ENCODE measurements around the gene ORAI2. TPM values are rescaled to one million over a fixed set of nuclear protein-coding genes. Genes with fewer than 3 reads are reported as not detected.

ORAI2 gene
- total and polyA plus RNA-seq, 2 of the 8 experiments (the other 6 are each of a cell fraction or from before 2014, with no cell fraction given), result 20.7 to 35.2 TPM

- H3K4ac ChIP-seq (replicated peaks; ENCODE audit: insufficient read length, low read depth, low read length), result peak overlapping the region; percentile 81
- H3K4me3 ChIP-seq (ENCODE audit: extremely low read depth in 1 of 4, insufficient read depth in 2 of 4, low read depth in 3 of 4, low read length in 4 of 4), result peak overlapping the region; percentile 82 to 99 (median 88)
- H4K5ac ChIP-seq (ENCODE audit: insufficient read length, low read depth, low read length), result peak overlapping the region; percentile 73
- no peak overlapping the region for H3K23ac ChIP-seq (ENCODE audit: insufficient read length)
- H3K4me2 ChIP-seq (ENCODE audit: insufficient read depth in 1 of 2, low read depth in 2 of 2, low read length in 2 of 2), result peak overlapping the region; percentile 88 to 98
- H3K79me1 ChIP-seq (ENCODE audit: low read depth, low read length), result peaks cover 9% of the 10 kb centered on the region
- H3K9ac ChIP-seq (replicated peaks in 1 of 4; ENCODE audit: extremely low read depth in 1 of 4, low read depth in 3 of 4, low read length in 3 of 4), result peak overlapping the region; percentile 68 to 86 (median 82)
- peak overlapping the region; percentile 12; the same call in 1 of the 2 replicates for H3K27ac ChIP-seq (ENCODE audit: low read depth, low read length)
- FAIRE-seq (no peak), DNase-seq (ENCODE audit: low read depth in 1 of 2, low spot score in 2 of 2) (no peak)
- H3K27me3 ChIP-seq (replicated peaks in 1 of 4; ENCODE audit: control insufficient read depth in 3 of 4, extremely low read depth in 1 of 4, insufficient read depth in 3 of 4, low read length in 3 of 4), result no peaks in the 10 kb centered on the region; a peak in 1 of 7 replicates
- H3K23me2 ChIP-seq (ENCODE audit: low read depth, low read length), result peaks cover 5% of the 10 kb centered on the region; the same call in 1 of the 2 replicates
- H2BK20ac ChIP-seq (ENCODE audit: low read length), result no peak overlapping the region
- H3K56ac ChIP-seq (replicated peaks; ENCODE audit: insufficient read length, low read depth, low read length), result peak overlapping the region; percentile 90
- no peak overlapping the region for H3K14ac ChIP-seq (ENCODE audit: insufficient read length)
- H2BK5ac ChIP-seq (ENCODE audit: low read depth, low read length), result peak overlapping the region; percentile 80; the same call in 1 of the 2 replicates
- peaks cover 0 to 10% (median 1%) of the 10 kb centered on the region in 4 experiments; a peak in 3 of 7 replicates for H3K4me1 ChIP-seq (replicated peaks in 1 of 4; ENCODE audit: control insufficient read depth in 3 of 4, insufficient read depth in 4 of 4, low read length in 3 of 4)
- H2BK15ac ChIP-seq (ENCODE audit: low read length), result no peak overlapping the region
- H2BK12ac ChIP-seq (ENCODE audit: low read depth, low read length), result no peak overlapping the region
- H4K91ac ChIP-seq (replicated peaks; ENCODE audit: insufficient read length, low read length), result peak overlapping the region; percentile 93
- ChIA-PET POLR2A (ENCODE audit: partially characterized antibody) (interaction anchor here (0.6 to 2.0 kb wide), 10 partner anchors 8 to 393 kb away, joined by 3 to 6 read pairs (median 4); no protein-coding TSS in a partner anchor), CTCF (ENCODE audit: partially characterized antibody) (interaction anchor here (0.6 to 1.7 kb wide), 9 partner anchors 14 to 1204 kb away, joined by 3 to 8 read pairs (median 4); no protein-coding TSS in a partner anchor)
- peak overlapping the region; percentile 90; the same call in 1 of the 2 replicates for H3K18ac ChIP-seq (ENCODE audit: extremely low read depth, low read length)
- peak overlapping the region; percentile 32; the same call in 1 of the 2 replicates for H2AK5ac ChIP-seq (ENCODE audit: low read depth, low read length)
- H4K8ac ChIP-seq (ENCODE audit: extremely low read depth, insufficient read depth, low read length), result peak overlapping the region; percentile 94
- H3K9me3 ChIP-seq (ENCODE audit: insufficient read depth in 2 of 2, low read depth in 1 of 2, low read length in 1 of 2), result no peaks in the 10 kb centered on the region
- no peak overlapping the region for H2BK120ac ChIP-seq (replicated peaks; ENCODE audit: low read depth, low read length)
- peaks cover 0 to 11% of the 10 kb centered on the region in 2 experiments; a peak in 2 of 4 replicates for H3K79me2 ChIP-seq (ENCODE audit: control insufficient read depth in 1 of 2, insufficient read depth in 2 of 2, low read length in 2 of 2)
- H3K36me3 ChIP-seq (ENCODE audit: control insufficient read depth in 2 of 4, insufficient read depth in 4 of 4, low read length in 3 of 4), result peaks cover 0 to 6% (median 4%) of the 10 kb centered on the region in 4 experiments; a peak in 4 of 8 replicates
- H4K20me1 ChIP-seq (replicated peaks in 1 of 2; ENCODE audit: control insufficient read depth in 1 of 2, insufficient read depth in 2 of 2, low read length in 2 of 2), result peaks cover 0 to 8% of the 10 kb centered on the region in 2 experiments
- 23% methylated on average over 24 of the region's 24 CpGs; no CpG with 5 or more reads in 1 of the 2 experiments for WGBS, 2 experiments (ENCODE audit: extremely low coverage in 1 of 2, insufficient coverage in 1 of 2, insufficient read length in 1 of 2, insufficient replicate concordance in 2 of 2, low coverage in 1 of 2, low lambda C conversion rate in 2 of 2, missing lambda C conversion rate in 1 of 2)
- peak overlapping the region; percentile 64 for H2AFZ ChIP-seq (ENCODE audit: low read length)
- TF ChIP-seq JUN (IDR thresholded peaks at IDR 0.05; ENCODE audit: low read depth, low read length) (no peak), GTF2F1 (IDR thresholded peaks at IDR 0.05; ENCODE audit: borderline replicate concordance, low read depth, low read length) (no peak), HDAC2 (IDR thresholded peaks at IDR 0.05; ENCODE audit: borderline replicate concordance in 1 of 2, low read depth in 2 of 2, low read length in 2 of 2) (no peak), EZH2 (IDR thresholded peaks at IDR 0.05; ENCODE audit: low read depth, low read length, severe bottlenecking) (no peak)
Observed at GRCh38 chr7:102463841-102464576, 30.6 kb downstream of the ORAI2 start.
